ENCODE results near the gene MYBPH. TPM values are rescaled to one million over a fixed set of nuclear protein-coding genes. Genes with fewer than 3 reads are reported as not detected.

The MYBPH gene
- total RNA-seq, 2 donors from 2014 or later, result not detected

DNA sequence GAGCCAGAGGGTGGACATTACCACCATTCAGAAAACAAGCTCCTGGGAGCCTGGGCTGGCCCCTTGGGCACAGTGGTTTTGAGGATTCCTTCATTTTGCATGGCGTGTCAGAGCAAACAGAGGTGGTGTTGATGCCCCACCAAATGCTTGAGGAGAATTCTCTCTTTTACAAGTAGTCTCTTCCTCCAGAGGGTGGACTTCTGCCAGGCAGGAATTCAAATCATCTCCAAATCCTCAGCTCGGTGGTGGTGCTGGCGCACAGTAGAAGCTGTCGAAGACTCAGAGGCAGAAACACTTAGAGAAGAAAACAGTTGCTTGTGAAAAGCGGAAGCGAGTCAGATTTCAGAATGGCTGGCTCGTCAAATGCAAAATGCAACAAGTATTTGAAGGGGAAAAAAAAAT lies 14.3 kb upstream of the MYBPH start:
- Histone ChIP-seq H3K4me3 (ENCODE audit: low read length) (no peak overlapping the region), H3K27me3 (ENCODE audit: control insufficient read depth, insufficient read depth, low read length, poor library complexity, severe bottlenecking) (no peaks in the 10 kb centered on the region), H3K9ac (ENCODE audit: extremely low read depth, low read length, poor library complexity, severe bottlenecking) (no peak overlapping the region), H3K9me3 (ENCODE audit: control insufficient read depth, low read length) (no peaks in the 10 kb centered on the region), H3K27ac (ENCODE audit: low read depth, low read length) (no peak overlapping the region), H3K4me1 (ENCODE audit: control insufficient read depth, insufficient read depth, low read length) (peaks cover 15% of the 10 kb centered on the region), H3K36me3 (ENCODE audit: control insufficient read depth, insufficient read depth, low read length) (no peaks in the 10 kb centered on the region)
- no peaks in the 10 kb centered on the region for H3K36me3 Mint-ChIP-seq (ENCODE audit: low read depth)
- no peak for DNase-seq
- H3K4me1 Mint-ChIP-seq, result peaks cover 22% of the 10 kb centered on the region
- no peaks in the 10 kb centered on the region for H3K9me3 Mint-ChIP-seq
- WGBS, 2 experiments (ENCODE audit: insufficient coverage in 1 of 2, insufficient read length in 1 of 2), result 76 to 82% methylated on average over 7 of the region's 7 CpGs
- no peaks in the 10 kb centered on the region for H3K27me3 Mint-ChIP-seq (ENCODE audit: insufficient read depth)
- H3K27ac Mint-ChIP-seq, result no peak overlapping the region
- H3K4me3 Mint-ChIP-seq, result no peak overlapping the region
- TF ChIP-seq, protein P1, sequence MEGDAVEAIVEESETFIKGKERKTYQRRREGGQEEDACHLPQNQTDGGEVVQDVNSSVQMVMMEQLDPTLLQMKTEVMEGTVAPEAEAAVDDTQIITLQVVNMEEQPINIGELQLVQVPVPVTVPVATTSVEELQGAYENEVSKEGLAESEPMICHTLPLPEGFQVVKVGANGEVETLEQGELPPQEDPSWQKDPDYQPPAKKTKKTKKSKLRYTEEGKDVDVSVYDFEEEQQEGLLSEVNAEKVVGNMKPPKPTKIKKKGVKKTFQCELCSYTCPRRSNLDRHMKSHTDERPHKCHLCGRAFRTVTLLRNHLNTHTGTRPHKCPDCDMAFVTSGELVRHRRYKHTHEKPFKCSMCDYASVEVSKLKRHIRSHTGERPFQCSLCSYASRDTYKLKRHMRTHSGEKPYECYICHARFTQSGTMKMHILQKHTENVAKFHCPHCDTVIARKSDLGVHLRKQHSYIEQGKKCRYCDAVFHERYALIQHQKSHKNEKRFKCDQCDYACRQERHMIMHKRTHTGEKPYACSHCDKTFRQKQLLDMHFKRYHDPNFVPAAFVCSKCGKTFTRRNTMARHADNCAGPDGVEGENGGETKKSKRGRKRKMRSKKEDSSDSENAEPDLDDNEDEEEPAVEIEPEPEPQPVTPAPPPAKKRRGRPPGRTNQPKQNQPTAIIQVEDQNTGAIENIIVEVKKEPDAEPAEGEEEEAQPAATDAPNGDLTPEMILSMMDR (conservative IDR thresholded peaks at IDR 0.05), result no peak

DNA sequence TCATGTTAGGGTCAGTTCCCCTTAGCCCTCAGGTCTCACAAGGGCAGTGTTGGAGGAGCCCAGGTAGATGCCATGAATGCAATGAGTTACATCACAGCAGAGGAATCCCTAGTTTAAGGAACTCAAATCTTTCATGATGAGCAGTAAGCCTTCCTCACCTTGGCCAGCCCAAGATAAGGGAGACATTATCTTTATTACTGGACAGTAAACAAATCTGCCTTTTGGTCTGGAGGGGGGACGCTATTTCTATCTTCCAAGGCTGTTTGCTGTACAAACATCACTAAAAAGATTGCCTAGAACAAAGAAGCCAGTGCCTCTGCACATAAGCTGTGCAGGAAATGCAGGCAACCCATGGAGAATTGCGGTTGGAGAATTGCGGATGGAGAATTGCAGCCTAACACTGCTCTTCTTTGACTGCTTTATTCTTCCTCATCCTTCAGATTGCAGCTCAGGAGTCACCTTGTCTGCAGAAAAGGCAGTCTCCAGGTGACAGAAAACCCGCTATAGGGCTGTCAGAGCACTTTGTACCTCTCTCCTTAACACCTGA lies 13.1 kb upstream of the MYBPH start:
- Histone ChIP-seq H3K4me3 (ENCODE audit: low read length) (no peak overlapping the region), H3K36me3 (ENCODE audit: control insufficient read depth, insufficient read depth, low read length) (no peaks in the 10 kb centered on the region), H3K4me1 (ENCODE audit: control insufficient read depth, insufficient read depth, low read length) (peaks cover 15% of the 10 kb centered on the region), H3K27ac (ENCODE audit: low read depth, low read length) (no peak overlapping the region), H3K9me3 (ENCODE audit: control insufficient read depth, low read length) (no peaks in the 10 kb centered on the region), H3K27me3 (ENCODE audit: control insufficient read depth, insufficient read depth, low read length, poor library complexity, severe bottlenecking) (no peaks in the 10 kb centered on the region), H3K9ac (ENCODE audit: extremely low read depth, low read length, poor library complexity, severe bottlenecking) (no peak overlapping the region)
- no peaks in the 10 kb centered on the region for H3K27me3 Mint-ChIP-seq (ENCODE audit: insufficient read depth)
- H3K4me3 Mint-ChIP-seq, result no peak overlapping the region
- H3K27ac Mint-ChIP-seq, result no peak overlapping the region
- no peaks in the 10 kb centered on the region for H3K9me3 Mint-ChIP-seq
- peaks cover 22% of the 10 kb centered on the region for H3K4me1 Mint-ChIP-seq
- DNase-seq, result no peak
- 96 to 97% methylated on average over 4 of the region's 4 CpGs for WGBS, 2 experiments (ENCODE audit: insufficient coverage in 1 of 2, insufficient read length in 1 of 2)
- H3K36me3 Mint-ChIP-seq (ENCODE audit: low read depth), result no peaks in the 10 kb centered on the region
- TF ChIP-seq, protein P1 (conservative IDR thresholded peaks at IDR 0.05), result no peak

DNA sequence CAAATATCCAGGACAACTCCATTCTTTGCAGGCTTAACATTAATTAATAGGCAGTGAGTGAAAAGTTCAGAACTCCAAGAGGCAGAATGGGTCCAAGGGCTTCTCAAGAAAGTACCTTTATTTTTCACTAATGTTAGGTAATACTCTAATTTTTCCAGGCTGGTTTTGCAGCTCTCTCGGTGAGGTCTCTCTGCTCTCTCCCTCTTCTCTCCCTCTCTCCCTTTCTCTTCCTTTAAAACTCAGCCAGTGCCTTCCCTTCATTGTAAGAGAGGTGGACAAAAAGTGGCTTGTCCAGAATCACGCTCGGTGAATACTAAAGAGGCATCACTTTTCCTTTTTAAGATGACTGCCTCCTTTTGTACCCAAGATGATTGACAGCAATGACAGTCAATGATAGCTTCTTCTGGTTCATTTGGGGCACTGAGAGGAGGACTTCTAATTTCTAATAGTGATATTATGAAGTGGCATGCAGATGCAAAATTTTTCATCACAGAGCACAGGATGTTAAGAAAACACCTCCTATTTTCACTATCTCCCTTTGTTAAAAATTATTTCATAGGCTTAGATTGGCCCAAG lies 12.2 kb upstream of the MYBPH start:
- Histone ChIP-seq H3K27ac (ENCODE audit: low read depth, low read length) (no peak overlapping the region), H3K9me3 (ENCODE audit: control insufficient read depth, low read length) (no peaks in the 10 kb centered on the region), H3K27me3 (ENCODE audit: control insufficient read depth, insufficient read depth, low read length, poor library complexity, severe bottlenecking) (no peaks in the 10 kb centered on the region), H3K9ac (ENCODE audit: extremely low read depth, low read length, poor library complexity, severe bottlenecking) (no peak overlapping the region), H3K36me3 (ENCODE audit: control insufficient read depth, insufficient read depth, low read length) (no peaks in the 10 kb centered on the region), H3K4me1 (ENCODE audit: control insufficient read depth, insufficient read depth, low read length) (peaks cover 15% of the 10 kb centered on the region), H3K4me3 (ENCODE audit: low read length) (no peak overlapping the region)
- H3K27ac Mint-ChIP-seq, result no peak overlapping the region
- DNase-seq, result no peak
- no peaks in the 10 kb centered on the region for H3K27me3 Mint-ChIP-seq (ENCODE audit: insufficient read depth)
- TF ChIP-seq, protein P1 (conservative IDR thresholded peaks at IDR 0.05), result no peak
- 85 to 87% methylated on average over 2 to 3 of the region's 3 CpGs for WGBS, 2 experiments (ENCODE audit: insufficient coverage in 1 of 2, insufficient read length in 1 of 2)
- H3K4me3 Mint-ChIP-seq, result no peak overlapping the region
- H3K4me1 Mint-ChIP-seq, result peaks cover 22% of the 10 kb centered on the region
- H3K36me3 Mint-ChIP-seq (ENCODE audit: low read depth), result no peaks in the 10 kb centered on the region
- no peaks in the 10 kb centered on the region for H3K9me3 Mint-ChIP-seq

Measured in endodermal cell (in vitro differentiated cells).